Muscle of leg (tissue), 11 donors: ENCODE measurements around the gene ABCA13. TPM values are rescaled to one million over a fixed set of nuclear protein-coding genes. Genes with fewer than 3 reads are reported as not detected.

Experiments
- DNase-seq: peaks from one replicate; pipeline ENCODE4 v3.0.0; 2013
- H3K27ac ChIP-seq: one replicate; pipeline ENCODE4 v1.5.1; 2013; ENCODE audit warnings: mild to moderate bottlenecking, low read length, control low read depth
- H3K27me3 ChIP-seq: one replicate; pipeline ENCODE4 v1.6.1; 2013; ENCODE audit warnings: low read length; ENCODE audit not compliant: control insufficient read depth, insufficient read depth
- H3K36me3 ChIP-seq: one replicate; pipeline ENCODE4 v1.6.1; 2013; ENCODE audit warnings: low read length; ENCODE audit not compliant: control insufficient read depth, insufficient read depth
- H3K4me1 ChIP-seq: one replicate; pipeline ENCODE4 v1.6.1; 2013; ENCODE audit warnings: low read length; ENCODE audit not compliant: control insufficient read depth, insufficient read depth
- H3K4me3 ChIP-seq: one replicate; pipeline ENCODE4 v1.5.1; 2013; ENCODE audit warnings: low read length, control low read depth
- H3K9me3 ChIP-seq: replicated peaks from 2 replicates; pipeline ENCODE4 v1.6.1; 2013; ENCODE audit warnings: low read depth, low read length; ENCODE audit not compliant: control insufficient read depth
- WGBS: methylation state at CpG from one replicate; pipeline ENCODE4 v1.1.5; 2013; ENCODE audit warnings: missing lambda C conversion rate; ENCODE audit not compliant: insufficient coverage; 5-methylcytosine and 5-hydroxymethylcytosine counted together
- polyA plus RNA-seq, 8 donors: library from polyadenylated mRNA; unstranded; fragments of 120-200 nt; gene quantifications; one replicate each; pipeline versions ENCODE4 v1.2.1 to v1.2.3, GENCODE V29; 2013; ENCODE audit warnings: inconsistent platforms in 1 of 8, low replicate concordance in 1 of 8; ENCODE audit not compliant: insufficient read length in 8 of 8, insufficient read depth in 1 of 8
- total RNA-seq: library from RNA; stranded (reverse); fragments of 120-200 nt; gene quantifications from one replicate; pipeline ENCODE4 v1.2.4, GENCODE V29; 2013

The ABCA13 gene
- total and polyA plus RNA-seq, 9 donors, result 0.04 to 0.13 (median 0.08) TPM

DNA sequence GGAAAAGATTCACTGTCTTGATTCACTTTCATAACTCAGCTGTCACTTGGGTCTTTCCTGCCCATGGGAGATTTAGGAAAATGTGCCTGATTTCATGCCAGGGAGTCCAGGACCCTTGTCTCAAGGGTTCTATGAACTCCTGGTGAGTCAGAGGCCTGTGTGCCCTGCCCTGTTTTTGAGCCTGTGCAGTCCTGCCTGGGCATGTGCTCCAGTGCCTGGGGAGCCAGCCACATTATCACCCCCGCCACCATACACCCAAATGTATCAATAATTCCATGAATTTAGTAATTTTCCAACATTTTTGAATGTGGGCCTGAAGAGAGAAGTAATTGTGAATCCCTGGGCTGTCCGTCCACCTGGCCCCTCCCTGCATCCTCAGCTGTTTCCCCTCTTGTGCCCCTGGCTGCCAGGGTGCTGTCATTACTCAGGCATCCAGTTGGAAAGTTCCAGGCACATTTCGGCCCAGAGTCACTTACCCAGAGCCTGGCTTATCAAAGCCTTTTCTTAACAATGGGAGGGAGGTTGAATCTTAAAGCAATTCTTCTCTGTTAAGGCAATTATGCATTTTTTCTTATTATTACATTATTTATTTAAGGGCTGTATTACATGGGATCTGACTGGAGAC, 465.2 kb downstream of the ABCA13 start:
- WGBS, result 60% methylated on average over 1 of the region's 3 CpGs
- no peaks in the 10 kb centered on the region for H3K4me1 ChIP-seq
- peak; percentile 11 for DNase-seq

GRCh38 chr7:48637382-48637781, 466.1 kb downstream of the ABCA13 start:
- Histone ChIP-seq H3K9me3 (no peaks in the 10 kb centered on the region), H3K27me3 (no peaks in the 10 kb centered on the region), H3K4me1 (no peaks in the 10 kb centered on the region), H3K4me3 (no peak overlapping the region), H3K36me3 (no peaks in the 10 kb centered on the region), H3K27ac (no peak overlapping the region)
- WGBS, result no CpG with 5 or more reads among the region's 1 CpG
- DNase-seq, result no peak

More for the DNA sequence above, 465.2 kb downstream of the ABCA13 start:
- Histone ChIP-seq H3K27ac (no peak overlapping the region), H3K27me3 (no peaks in the 10 kb centered on the region), H3K4me3 (no peak overlapping the region), H3K9me3 (no peaks in the 10 kb centered on the region), H3K36me3 (no peaks in the 10 kb centered on the region)

DNA sequence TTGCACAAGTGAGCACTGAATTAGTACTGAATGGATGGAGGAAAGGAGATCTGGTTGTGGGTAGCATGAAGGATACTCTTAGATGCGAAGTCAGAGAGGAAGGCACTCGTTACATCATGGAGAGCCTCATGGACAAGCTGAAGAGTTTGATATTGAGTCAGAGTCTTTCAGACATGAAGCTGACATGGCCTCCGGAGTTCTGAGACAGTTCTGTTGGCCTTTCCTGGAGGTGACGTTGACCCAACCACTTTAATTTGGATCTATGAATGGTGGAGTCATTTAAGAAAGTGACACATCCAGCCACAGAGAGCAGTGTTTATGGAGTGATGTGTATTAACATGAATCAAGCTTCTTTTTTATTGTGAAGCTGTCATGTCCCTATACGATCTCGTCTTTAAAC, 466.8 kb downstream of the ABCA13 start:
- 88% methylated on average over 3 of the region's 6 CpGs for WGBS
- no peaks in the 10 kb centered on the region for H3K36me3 ChIP-seq

DNA sequence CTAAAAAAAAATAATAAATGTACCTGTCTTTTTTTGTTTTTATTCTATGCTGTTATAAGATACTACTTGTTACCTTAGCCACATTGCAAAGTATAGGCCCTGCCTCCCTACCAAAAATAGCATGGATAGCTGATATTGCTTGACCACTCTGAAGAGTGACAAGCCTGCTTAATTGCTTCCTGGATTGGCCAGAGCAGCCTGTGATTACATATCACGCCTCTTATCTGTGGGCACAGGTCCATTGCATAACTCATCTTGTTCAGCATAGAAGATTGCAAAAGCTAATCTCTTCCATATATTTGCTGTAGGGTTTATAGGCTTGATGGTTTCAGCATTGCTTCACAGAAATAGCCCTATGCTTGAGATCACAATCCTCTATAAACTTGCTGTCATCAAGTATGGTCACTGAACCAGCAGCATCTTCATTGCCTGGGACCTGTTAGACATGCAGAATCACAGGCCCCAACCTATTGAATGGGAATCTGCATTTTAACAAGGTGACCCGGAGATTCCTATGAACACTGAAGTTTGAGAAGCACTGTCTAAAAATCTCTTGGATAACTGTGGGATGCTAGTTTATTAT, 472.3 kb downstream of the ABCA13 start:
- DNase-seq, result no peak
- Histone ChIP-seq H3K36me3 (no peaks in the 10 kb centered on the region), H3K9me3 (no peaks in the 10 kb centered on the region), H3K27ac (no peak overlapping the region), H3K4me3 (no peak overlapping the region), H3K4me1 (no peaks in the 10 kb centered on the region), H3K27me3 (no peaks in the 10 kb centered on the region)
- no CpG with 5 or more reads among the region's 2 CpGs for WGBS

More for the DNA sequence above, 466.8 kb downstream of the ABCA13 start:
- H3K4me1 ChIP-seq, result no peaks in the 10 kb centered on the region
- no peak overlapping the region for H3K27ac ChIP-seq
- no peak overlapping the region for H3K4me3 ChIP-seq
- no peak for DNase-seq
- no peaks in the 10 kb centered on the region for H3K9me3 ChIP-seq
- no peaks in the 10 kb centered on the region for H3K27me3 ChIP-seq

DNA sequence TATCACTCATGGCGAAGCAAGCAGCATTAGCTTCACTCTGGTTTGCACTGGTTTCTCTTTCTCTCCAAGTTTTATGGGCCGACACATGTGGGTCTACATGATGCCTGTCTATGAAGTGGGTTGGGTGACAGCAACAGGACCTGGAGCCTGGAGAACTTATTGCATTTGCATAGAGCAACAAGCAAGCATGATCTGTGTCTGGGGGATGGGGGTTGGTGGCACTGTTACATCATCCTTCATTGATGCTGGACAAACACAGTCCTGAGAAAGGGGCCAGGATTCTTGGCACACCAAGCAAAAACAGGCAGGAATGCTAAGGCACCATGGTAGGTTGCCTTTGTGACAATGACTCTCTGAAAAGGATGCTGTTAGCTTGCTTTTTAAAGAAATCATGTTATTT, 486.9 kb downstream of the ABCA13 start:
- Histone ChIP-seq H3K27ac (no peak overlapping the region), H3K4me1 (peaks cover 4% of the 10 kb centered on the region), H3K9me3 (no peaks in the 10 kb centered on the region), H3K4me3 (no peak overlapping the region), H3K27me3 (no peaks in the 10 kb centered on the region), H3K36me3 (no peaks in the 10 kb centered on the region)
- 100% methylated on average over 1 of the region's 2 CpGs for WGBS
- DNase-seq, result no peak

- no peak overlapping the region for H3K27ac ChIP-seq
- H3K4me1 ChIP-seq, result peaks cover 4% of the 10 kb centered on the region
- no peaks in the 10 kb centered on the region for H3K36me3 ChIP-seq
- WGBS, result no CpG with 5 or more reads among the region's 5 CpGs
- H3K9me3 ChIP-seq, result no peaks in the 10 kb centered on the region
- no peak overlapping the region for H3K4me3 ChIP-seq
- no peaks in the 10 kb centered on the region for H3K27me3 ChIP-seq
- DNase-seq, result peak; percentile 87
Measured at GRCh38 chr7:48660306-48660870, 489.1 kb downstream of the ABCA13 start.

DNA sequence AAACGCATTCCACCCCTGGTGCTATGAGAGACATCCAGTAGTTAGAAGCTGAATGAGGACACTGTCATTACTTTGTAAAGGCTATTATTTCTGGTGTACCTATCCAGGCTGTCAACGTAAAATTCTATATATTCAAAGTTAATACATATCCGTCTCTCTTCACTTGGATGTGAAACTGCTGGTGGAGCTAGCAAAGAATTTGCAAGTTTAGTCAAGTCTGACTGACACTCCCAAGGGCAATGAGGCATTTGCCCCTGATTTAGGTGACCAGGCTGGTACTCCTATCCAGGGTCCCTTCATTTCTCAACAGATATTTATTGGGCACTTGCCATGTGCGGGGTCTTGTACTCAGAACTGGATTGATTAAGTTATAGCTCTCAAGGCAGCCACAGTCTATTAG, 493.0 kb downstream of the ABCA13 start:
- no CpG with 5 or more reads among the region's 4 CpGs for WGBS
- Histone ChIP-seq H3K4me3 (no peak overlapping the region), H3K27ac (no peak overlapping the region), H3K4me1 (peaks cover 4% of the 10 kb centered on the region), H3K9me3 (no peaks in the 10 kb centered on the region), H3K36me3 (no peaks in the 10 kb centered on the region), H3K27me3 (no peaks in the 10 kb centered on the region)
- no peak for DNase-seq

GRCh38 chr7:48665353-48666135, 494.3 kb downstream of the ABCA13 start:
- 71% methylated on average over 2 of the region's 4 CpGs for WGBS
- Histone ChIP-seq H3K4me1 (no peaks in the 10 kb centered on the region), H3K27me3 (no peaks in the 10 kb centered on the region), H3K27ac (no peak overlapping the region), H3K9me3 (no peaks in the 10 kb centered on the region), H3K36me3 (no peaks in the 10 kb centered on the region), H3K4me3 (no peak overlapping the region)
- no peak for DNase-seq

DNA sequence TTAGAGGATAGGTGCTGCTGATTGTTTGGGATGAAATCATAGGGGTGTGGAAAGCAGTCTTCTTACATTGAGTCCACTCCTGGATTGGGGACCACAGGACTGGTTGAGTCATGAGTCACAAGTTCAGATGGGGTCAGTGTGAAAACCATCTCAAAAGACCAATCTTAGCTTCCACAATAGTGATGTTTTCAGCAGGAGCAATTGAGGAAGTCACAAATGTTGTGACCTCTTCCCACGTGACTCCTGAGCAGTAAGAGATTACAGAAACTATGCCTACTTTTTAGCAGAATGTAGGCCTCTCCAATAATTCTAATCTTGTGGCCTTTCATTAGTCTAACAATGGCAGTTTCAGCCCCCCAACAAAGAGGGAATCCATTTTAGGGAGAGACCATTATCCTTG, 496.1 kb downstream of the ABCA13 start:
- DNase-seq, result no peak
- WGBS, result 83% methylated on average over 1 of the region's 1 CpG
- no peak overlapping the region for H3K4me3 ChIP-seq

GRCh38 chr7:48671656-48672055, 500.4 kb downstream of the ABCA13 start:
- no peak overlapping the region for H3K4me3 ChIP-seq
- no peaks in the 10 kb centered on the region for H3K9me3 ChIP-seq
- no peak overlapping the region for H3K27ac ChIP-seq
- DNase-seq, result no peak
- no peaks in the 10 kb centered on the region for H3K4me1 ChIP-seq
- H3K27me3 ChIP-seq, result no peaks in the 10 kb centered on the region
- no CpG with 5 or more reads among the region's 1 CpG for WGBS
- H3K36me3 ChIP-seq, result no peaks in the 10 kb centered on the region

More for the DNA sequence above, 496.1 kb downstream of the ABCA13 start:
- Histone ChIP-seq H3K4me1 (no peaks in the 10 kb centered on the region), H3K36me3 (no peaks in the 10 kb centered on the region), H3K27me3 (no peaks in the 10 kb centered on the region), H3K9me3 (no peaks in the 10 kb centered on the region), H3K27ac (no peak overlapping the region)
